HepG2 (cell line): ENCODE results near the gene SLC9A9. TPM values are rescaled to one million over a fixed set of nuclear protein-coding genes. Genes with fewer than 3 reads are reported as not detected.

Experiments
- ATAC-seq: fragments of 200-7000 bp; cut with Tn5 transposase; 3 replicates; pipeline ENCODE4 v1.9.1; 2020; ENCODE audit warnings: mild to moderate bottlenecking, moderate library complexity
- BruUV-seq: library from RNA; stranded (reverse); fragments of 400-500 nt; replicated peaks from 2 replicates; lab custom pipeline; 2021; lab: Mats Ljungman, UMichigan
- CTCF ChIA-PET: fragments of 300-600 bp; formaldehyde crosslinking; extraction: SDS; loops from one replicate; lab custom pipeline; 2021; ENCODE audit warnings: low total read pairs, inconsistent platforms, low intra/inter-chr PET ratio; lab: Yijun Ruan, JAX
- POLR2A ChIA-PET: fragments of 350-600 bp; sonication (Branson Sonifier 250); formaldehyde crosslinking; loops from one replicate; lab custom pipeline; 2020; ENCODE audit warnings: antibody characterized with exemption, inconsistent platforms; lab: Yijun Ruan, JAX
- DNase-seq: peaks from one replicate; pipeline ENCODE4 v3.0.0-alpha.2; 2015; ENCODE audit warnings: low spot score
- FAIRE-seq: peaks from 3 replicates; lab custom pipeline; 2011; peaks lifted over from hg19 to GRCh38; lab: Jason Lieb, UNC
- H2AFZ ChIP-seq: one replicate; pipeline ENCODE4 v1.6.1; 2011; ENCODE audit warnings: low read length, inconsistent platforms
- H3K27ac ChIP-seq: fragments of 300-600 bp; 3 replicates; pipeline ENCODE4 v1.8.0; 2011; ENCODE audit warnings: mixed run types, mild to moderate bottlenecking, mixed read lengths, low read length, inconsistent platforms; ENCODE audit not compliant: insufficient read depth; ENCODE audit errors: extremely low read length
- H3K27me3 ChIP-seq, 2 experiments: fragments of 200-600 bp in 1 of 2; 2 replicates in 1 of 2; 3 replicates in 1 of 2; pipeline versions ENCODE4 v1.6.0 to v1.8.0; 2011; ENCODE audit warnings: low read length in 2 of 2, mild to moderate bottlenecking in 2 of 2, moderate library complexity in 2 of 2, inconsistent platforms in 1 of 2; ENCODE audit not compliant: insufficient read depth in 2 of 2, control insufficient read depth in 1 of 2
- H3K36me3 ChIP-seq, 2 experiments: fragments of 200-600 bp in 1 of 2; replicated peaks in 1 of 2; 2 replicates in 1 of 2; 3 replicates in 1 of 2; pipeline versions ENCODE4 v1.5.1 to v1.8.0; 2011; ENCODE audit warnings: low read length in 2 of 2, inconsistent platforms in 1 of 2; ENCODE audit not compliant: insufficient read depth in 2 of 2, control insufficient read depth in 1 of 2
- H3K4me1 ChIP-seq: 2 replicates; pipeline ENCODE4 v1.5.1; 2012; ENCODE audit warnings: low read length, inconsistent platforms; ENCODE audit not compliant: insufficient read depth
- H3K4me2 ChIP-seq: 2 replicates; pipeline ENCODE4 v1.6.0; 2011; ENCODE audit warnings: low read depth, low read length, inconsistent platforms
- H3K4me3 ChIP-seq, 3 experiments: fragments of 200-600 bp in 1 of 3; sonication (generic), shearing (Covaris generic) in 1 of 3; replicated peaks in 1 of 3; 2 replicates each; pipeline ENCODE4 v1.5.1; 2011 to 2016; ENCODE audit warnings: low read length in 3 of 3, inconsistent platforms in 2 of 3, low read depth in 2 of 3, mild to moderate bottlenecking in 2 of 3, control low read depth in 1 of 3, mixed read lengths in 1 of 3; ENCODE audit not compliant: insufficient read depth in 1 of 3
- H3K79me2 ChIP-seq: one replicate; pipeline ENCODE4 v1.6.1; 2011; ENCODE audit warnings: low read length, inconsistent platforms; ENCODE audit not compliant: insufficient read depth
- H3K9ac ChIP-seq: 2 replicates; pipeline ENCODE4 v1.6.0; 2011; ENCODE audit warnings: mild to moderate bottlenecking, low read depth, low read length, inconsistent platforms; ENCODE audit not compliant: insufficient read depth
- H3K9me3 ChIP-seq: 2 replicates; pipeline ENCODE4 v1.5.1; 2012; ENCODE audit warnings: mild to moderate bottlenecking, low read length
- H4K20me1 ChIP-seq: 2 replicates; pipeline ENCODE4 v1.6.0; 2011; ENCODE audit warnings: inconsistent platforms, mild to moderate bottlenecking, low read length, moderate library complexity; ENCODE audit not compliant: insufficient read depth
- CBX1 ChIP-seq: IDR thresholded peaks from one replicate; pipeline ENCODE4 v1.6.1; 2016; ENCODE audit warnings: antibody characterized with exemption, low read depth
- CREB1 ChIP-seq, 2 experiments: fragments of 450-650 bp in 1 of 2; IDR thresholded peaks; 2 replicates each; pipeline ENCODE4 v1.6.1; 2016 to 2017; ENCODE audit warnings: control low read depth in 1 of 2, mild to moderate bottlenecking in 1 of 2, missing compliant biosample characterization in 1 of 2, missing genetic modification characterization in 1 of 2
- DR1 ChIP-seq: sonication (generic); formaldehyde crosslinking; IDR thresholded peaks from 2 replicates; pipeline ENCODE4 v1.8.0; 2021; ENCODE audit warnings: mild to moderate bottlenecking, missing genetic modification reagents, inconsistent platforms
- GPN1 ChIP-seq: sonication (generic); formaldehyde crosslinking; IDR thresholded peaks from 2 replicates; pipeline ENCODE4 v1.5.1; 2020; ENCODE audit warnings: missing genetic modification reagents, borderline replicate concordance
- IKZF4 ChIP-seq: sonication (generic); formaldehyde crosslinking; IDR thresholded peaks from 2 replicates; pipeline ENCODE4 v1.5.1; 2020; ENCODE audit warnings: borderline replicate concordance, mild to moderate bottlenecking, low read depth, missing genetic modification reagents; ENCODE audit errors: not compliant biosample characterization
- KDM6A ChIP-seq: IDR thresholded peaks from 2 replicates; pipeline ENCODE4 v1.6.1; 2016; ENCODE audit warnings: low read depth
- NAIF1 ChIP-seq: sonication (generic); formaldehyde crosslinking; IDR thresholded peaks from 2 replicates; pipeline ENCODE4 v1.5.0; 2020; ENCODE audit warnings: mild to moderate bottlenecking, missing genetic modification reagents, borderline replicate concordance
- POLR2G ChIP-seq: fragments of 200-400 bp; formaldehyde crosslinking; IDR thresholded peaks from 2 replicates; pipeline ENCODE4 v1.6.1; 2018; ENCODE audit warnings: mild to moderate bottlenecking, low read depth, low read length, moderate library complexity
- REL ChIP-seq: sonication (generic); formaldehyde crosslinking; conservative IDR thresholded peaks from 2 replicates; pipeline ENCODE4 v1.8.0; 2022; ENCODE audit warnings: mild to moderate bottlenecking, missing genetic modification reagents, moderate library complexity
- SP4 ChIP-seq: sonication (generic); formaldehyde crosslinking; IDR thresholded peaks from 2 replicates; pipeline ENCODE4 v1.8.1; 2023; ENCODE audit warnings: mild to moderate bottlenecking, missing genetic modification reagents
- ZFP37 ChIP-seq: sonication (generic); formaldehyde crosslinking; IDR thresholded peaks from 2 replicates; pipeline ENCODE4 v1.4.0; 2020; ENCODE audit warnings: missing genetic modification reagents, borderline replicate concordance
- ZKSCAN1 ChIP-seq: fragments of 150-350 bp; IDR thresholded peaks from 2 replicates; pipeline ENCODE4 v1.6.1; 2014; ENCODE audit warnings: low read length
- ZNF317 ChIP-seq: sonication (generic); formaldehyde crosslinking; IDR thresholded peaks from 2 replicates; pipeline ENCODE4 v1.5.0; 2020; ENCODE audit warnings: mild to moderate bottlenecking, missing genetic modification reagents
- ZNF557 ChIP-seq: sonication (generic); formaldehyde crosslinking; IDR thresholded peaks from 2 replicates; pipeline ENCODE4 v1.4.0; 2020; ENCODE audit warnings: missing genetic modification reagents
- ZNF670 ChIP-seq: sonication (generic); formaldehyde crosslinking; IDR thresholded peaks from 2 replicates; pipeline ENCODE4 v1.8.0; 2022; ENCODE audit warnings: mild to moderate bottlenecking, missing genetic modification reagents, borderline replicate concordance
- ZNF703 ChIP-seq: sonication (generic); formaldehyde crosslinking; IDR thresholded peaks from 2 replicates; pipeline ENCODE4 v1.5.1; 2020; ENCODE audit warnings: missing genetic modification reagents, mild to moderate bottlenecking, moderate library complexity, borderline replicate concordance
- ZSCAN20 ChIP-seq: sonication (generic); formaldehyde crosslinking; IDR thresholded peaks from 2 replicates; pipeline ENCODE4 v1.4.0; 2020; ENCODE audit warnings: missing genetic modification reagents, mild to moderate bottlenecking, borderline replicate concordance
- WGBS: methylation state at CpG from one replicate; pipeline ENCODE4 v1.1.6; 2017; ENCODE audit warnings: low lambda C conversion rate; 5-methylcytosine and 5-hydroxymethylcytosine counted together
- in situ Hi-C: cut with HindIII; loops from 2 replicates; pipeline ENCODE4 v1.10.0; 2017; ENCODE audit warnings: low pct_unique_long_range_greater_than_20kb; ENCODE audit not compliant: extremely low pct_ligation_motif_present
- intact Hi-C: fragments of 100-400 bp; cut with micrococcal nuclease; formaldehyde crosslinking; loops from one replicate; pipeline ENCODE4 v1.10.0; 2022; ENCODE audit not compliant: unreplicated experiment
- polyA plus RNA-seq, 8 experiments: library from polyadenylated mRNA; depleted of rRNA in 3 of 8; stranded (reverse) in 7 of 8; unstranded in 1 of 8; fragments of >200 nt; fragmentation: Illumina TruSeq in 4 of 8; extraction: Trizol in 4 of 8; gene quantifications; 2 replicates each; pipeline versions ENCODE4 v1.2.1 to v1.2.3, GENCODE V29; 2011 to 2016; ENCODE audit warnings: low read depth in 4 of 8, missing spikeins in 1 of 8, mixed read lengths in 1 of 8; ENCODE audit not compliant: insufficient read depth in 1 of 8
- total RNA-seq, 5 experiments: library from RNA; depleted of rRNA; stranded (reverse); fragments of >200 nt; fragmentation: Illumina TruSeq; extraction: Trizol; gene quantifications; 2 replicates each; pipeline ENCODE4 v1.2.3, GENCODE V29; 2016; ENCODE audit warnings: low read depth in 1 of 5
- TF ChIP-seq, protein P1 (sequence below): sonication (generic); formaldehyde crosslinking; IDR thresholded peaks from 2 replicates; pipeline ENCODE4 v1.5.0; 2020; ENCODE audit warnings: missing genetic modification reagents, mild to moderate bottlenecking, borderline replicate concordance

SLC9A9 gene
- total and polyA plus RNA-seq, 2 of the 13 experiments (the other 11 are each of a cell fraction or from before 2014, with no cell fraction given) = not detected

DNA sequence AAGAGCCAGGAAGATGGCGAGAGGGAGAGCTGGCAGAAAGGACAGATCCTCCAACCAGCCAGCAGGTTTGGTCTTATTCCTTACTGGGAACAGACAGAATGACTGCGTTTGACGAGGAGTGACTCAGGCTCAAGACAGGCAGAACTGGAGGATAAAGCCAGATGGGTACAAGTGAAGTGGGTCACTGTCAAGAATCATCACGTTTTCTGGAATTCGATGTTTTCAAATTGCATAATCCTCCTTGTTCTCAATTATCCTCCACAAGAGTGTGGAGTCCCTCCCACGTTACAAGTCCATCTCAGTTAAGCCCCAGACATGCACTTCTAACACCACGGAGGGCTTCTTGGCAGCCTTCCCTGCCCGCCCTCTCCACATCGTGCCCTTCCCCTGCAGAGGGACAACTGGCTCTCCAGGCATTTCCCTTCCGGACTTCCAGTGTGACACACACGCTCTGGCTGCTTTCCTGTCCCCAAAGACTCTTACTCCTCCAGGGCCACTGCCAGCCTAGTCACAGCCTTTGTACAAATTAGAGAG, 545.6 kb downstream of the SLC9A9 start:
- ChIA-PET POLR2A (no interaction called here), CTCF (no interaction called here)
- Histone ChIP-seq H3K79me2 (no peaks in the 10 kb centered on the region), H3K4me3 (no peak overlapping the region), H4K20me1 (no peaks in the 10 kb centered on the region), H3K9me3 (no peaks in the 10 kb centered on the region), H2AFZ (no peak overlapping the region), H3K4me1 (no peaks in the 10 kb centered on the region), H3K27me3 (peaks cover 0 to 6% of the 10 kb centered on the region in 2 experiments; a peak in 1 of 5 replicates), H3K36me3 (no peaks in the 10 kb centered on the region), H3K9ac (no peak overlapping the region), H3K4me2 (no peak overlapping the region), H3K27ac (no peak overlapping the region)
- DNase-seq = no peak
- no peak for FAIRE-seq
- ATAC-seq = no peak
- no TSS peak for BruUV-seq
- TF ChIP-seq ZKSCAN1 (no peak), DR1 (no peak), NAIF1 (CRISPR knock-in tag) (no peak), GPN1 (CRISPR knock-in tag) (no peak), REL (CRISPR knock-in tag) (no peak), ZNF703 (no peak), ZFP37 (CRISPR knock-in tag) (no peak), POLR2G (no peak), KDM6A (CRISPR knock-in tag) (no peak), CREB1 (IDR thresholded peaks at IDR 0.05) (no peak), CREB1 (CRISPR knock-in tag; IDR thresholded peaks at IDR 0.05) (no peak), ZNF557 (no peak), ZNF670 (CRISPR knock-in tag) (no peak), CBX1 (no peak), SP4 (no peak), ZNF317 (CRISPR knock-in tag) (no peak), IKZF4 (CRISPR knock-in tag) (no peak), ZSCAN20 (CRISPR knock-in tag) (no peak)
- TF ChIP-seq, protein P1, sequence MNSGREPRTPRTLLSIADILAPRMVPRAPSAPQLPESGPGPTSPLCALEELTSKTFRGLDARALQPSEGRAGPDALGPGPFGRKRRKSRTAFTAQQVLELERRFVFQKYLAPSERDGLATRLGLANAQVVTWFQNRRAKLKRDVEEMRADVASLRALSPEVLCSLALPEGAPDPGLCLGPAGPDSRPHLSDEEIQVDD (CRISPR knock-in tag) = no peak
- 3% methylated on average over 10 of the region's 11 CpGs for WGBS
- in situ Hi-C loops = no loop called here
- intact Hi-C loops = no loop called here
